Activated T-cell treated with anti-CD3 and anti-CD28 coated beads for 48 hours (primary cell): Measurements from ENCODE around the gene FBXO27.
"Not testable (repeated sequence)": the region's sequence is repeated elsewhere in the genome, so short reads cannot be mapped to it uniquely, and the experiment has no call there.

ENCODE experiments used
- DNase-seq: peaks from one replicate; pipeline ENCODE4 v3.0.0-alpha.2; 2020; ENCODE audit warnings: low read depth

The FBXO27 gene

GRCh38 chr19:39032063-39032918 lies at the start of gene FBXO27:
FBXO27 (minus strand) TSS chr19:39032549; CDS start chr19:39032227, 322 bp downstream.
- no peak for DNase-seq

DNA sequence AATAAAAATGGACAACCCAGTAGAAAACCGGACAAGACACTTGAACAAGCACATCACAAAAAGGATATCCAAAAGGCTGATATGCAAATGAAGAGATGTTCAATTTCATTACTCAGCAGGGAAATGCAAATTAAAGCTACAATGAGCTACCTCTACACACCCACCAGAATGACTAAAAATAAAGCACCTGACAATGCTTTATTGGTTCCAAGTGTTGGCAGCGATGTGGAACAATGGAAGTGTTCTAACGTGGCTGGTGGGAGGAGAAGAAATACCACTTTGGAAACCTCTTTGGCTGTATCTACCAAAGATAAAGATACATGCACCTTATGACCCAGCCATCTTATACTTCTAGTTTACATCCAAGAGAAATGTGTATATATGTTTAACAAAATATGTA lies 48.1 kb upstream of the FBXO27 start:
- no peak for DNase-seq

GRCh38 chr19:39078436-39079200 lies 46.3 kb upstream of the FBXO27 start:
- DNase-seq = no peak

DNA sequence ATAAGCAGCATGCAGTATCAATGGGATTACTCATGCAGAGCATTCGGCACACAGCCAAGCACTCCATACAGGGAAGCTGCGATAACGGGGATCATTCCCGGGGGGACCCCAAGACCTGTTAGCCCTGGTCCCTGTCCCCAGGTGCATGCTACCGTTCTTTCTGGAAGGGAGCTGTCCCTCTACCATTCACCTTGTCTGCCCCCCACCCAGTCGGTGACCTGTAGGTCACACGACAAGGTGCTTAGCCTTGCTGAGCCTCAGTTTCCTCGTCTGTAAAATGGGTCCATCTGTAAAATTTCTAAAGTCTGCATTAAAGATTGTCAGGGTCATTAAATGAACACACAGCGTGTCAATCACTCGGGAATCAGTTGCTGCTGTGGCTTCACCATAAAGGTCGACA lies 45.0 kb upstream of the FBXO27 start:
- no peak for DNase-seq

DNA sequence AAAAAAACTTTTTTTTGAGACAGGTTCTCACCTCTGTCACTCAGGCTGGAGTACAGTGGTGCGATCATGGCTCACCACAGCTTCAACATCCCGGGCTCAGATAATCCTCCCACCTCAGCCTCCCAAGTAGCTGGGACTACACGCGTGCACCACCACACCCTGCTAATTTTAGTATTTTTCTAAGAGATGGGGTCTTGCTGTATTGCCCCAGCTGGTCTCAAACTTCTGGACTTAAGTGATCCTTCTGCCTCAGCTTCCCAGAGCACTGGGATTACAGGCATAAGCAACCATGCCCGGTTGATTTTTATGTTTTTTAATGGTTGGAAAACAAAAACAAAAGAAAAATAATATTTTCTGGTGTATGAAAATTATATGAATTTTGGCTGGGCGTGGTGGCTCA lies 42.6 kb upstream of the FBXO27 start:
- DNase-seq = no peak

- no peak for DNase-seq
Measured at GRCh38 chr19:39074205-39074692, 41.9 kb upstream of the FBXO27 start.

DNA sequence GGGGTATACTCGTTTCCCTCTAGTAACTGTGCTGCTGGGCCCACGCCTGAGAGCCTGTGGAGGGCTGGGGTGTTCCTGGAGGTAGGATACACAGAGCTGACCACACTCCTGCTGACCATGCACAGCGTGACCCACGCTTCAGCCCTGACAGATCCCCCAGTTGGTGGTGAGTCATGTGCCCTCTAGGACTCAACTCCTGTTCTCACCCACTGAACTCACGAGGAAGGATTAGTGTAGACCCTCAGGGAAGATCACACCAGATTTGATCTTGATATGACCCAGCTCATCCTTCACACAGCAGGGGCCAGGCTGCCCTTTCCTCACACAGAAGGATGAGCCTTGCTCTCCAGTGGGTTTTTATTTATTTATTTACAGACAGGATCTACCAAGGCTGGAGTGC lies 38.5 kb upstream of the FBXO27 start:
- no peak for DNase-seq

GRCh38 chr19:39068259-39068658 lies 35.9 kb upstream of the FBXO27 start:
- DNase-seq = not testable (repeated sequence)

- no peak for DNase-seq
Measured at GRCh38 chr19:39067104-39067503, 34.8 kb upstream of the FBXO27 start.

- no peak for DNase-seq
Measured at GRCh38 chr19:39065928-39066327, 33.6 kb upstream of the FBXO27 start.

GRCh38 chr19:39064405-39064804 lies 32.1 kb upstream of the FBXO27 start:
- no peak for DNase-seq

GRCh38 chr19:39060171-39060570 lies 27.8 kb upstream of the FBXO27 start:
- no peak for DNase-seq

- no peak for DNase-seq
Measured at GRCh38 chr19:39059302-39059701, 27.0 kb upstream of the FBXO27 start.

- DNase-seq = no peak
Measured at GRCh38 chr19:39057615-39058014, 25.3 kb upstream of the FBXO27 start.

DNA sequence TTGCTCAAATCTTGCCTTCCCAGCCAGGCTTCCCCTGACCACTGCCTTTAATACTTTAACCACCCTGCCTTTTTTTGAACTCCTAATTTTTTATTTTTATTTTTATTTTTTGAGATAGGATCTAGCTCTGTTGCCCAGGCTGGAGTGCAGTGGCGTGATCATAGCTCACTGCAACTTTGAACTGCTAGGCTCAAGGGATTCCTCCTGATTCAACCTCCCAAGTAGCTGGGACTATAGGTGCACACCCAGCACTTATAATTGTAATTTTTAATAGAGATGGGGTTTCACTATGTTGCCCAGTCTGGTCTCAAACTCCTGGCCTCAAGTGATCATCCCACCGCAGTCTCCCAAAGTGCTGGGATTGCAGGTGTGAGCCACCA lies 21.7 kb upstream of the FBXO27 start:
- DNase-seq = no peak

DNA sequence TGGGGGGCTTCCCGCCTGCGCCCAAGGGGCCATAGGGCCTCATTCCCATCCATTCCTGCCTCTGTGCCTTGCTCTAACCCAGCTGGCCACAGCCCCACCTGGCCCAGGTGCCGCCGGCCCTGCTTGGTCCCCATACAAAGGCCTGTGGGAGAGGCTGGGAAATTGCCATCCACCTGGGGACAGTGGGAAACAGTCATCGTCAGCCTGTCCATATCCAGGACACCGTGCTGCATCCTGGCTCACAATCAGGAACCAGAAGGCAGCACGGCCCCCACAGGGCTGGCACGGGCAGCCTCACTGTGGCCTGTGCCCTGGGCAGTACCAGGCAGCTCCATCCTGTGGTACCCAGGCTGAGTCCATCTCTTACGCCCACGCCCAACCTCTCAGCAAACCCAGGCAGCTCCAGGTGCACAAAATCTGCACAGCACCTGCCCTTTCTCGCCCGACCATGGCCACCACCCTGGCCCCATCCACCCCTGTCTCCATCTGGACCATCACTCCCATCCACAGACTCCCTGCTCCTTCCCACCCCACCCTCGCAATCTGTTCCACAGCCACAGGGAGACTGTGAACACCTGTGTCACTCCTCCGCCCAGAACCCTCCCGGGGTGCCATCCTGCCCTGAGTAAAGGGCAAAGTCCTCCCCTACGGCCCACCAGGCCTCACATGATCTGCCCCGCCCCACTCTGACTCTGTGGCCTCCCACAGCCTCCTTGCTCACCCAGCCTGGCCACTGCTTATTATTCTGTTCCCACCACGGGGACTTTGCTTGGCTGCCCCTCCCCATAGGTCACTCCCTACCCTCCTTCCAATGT lies 21.1 kb upstream of the FBXO27 start:
- no peak for DNase-seq

- no peak for DNase-seq
Measured at GRCh38 chr19:39052846-39053245, 20.5 kb upstream of the FBXO27 start.

- DNase-seq = peak; percentile 60
Measured at GRCh38 chr19:39052243-39052746, 19.9 kb upstream of the FBXO27 start.

DNA sequence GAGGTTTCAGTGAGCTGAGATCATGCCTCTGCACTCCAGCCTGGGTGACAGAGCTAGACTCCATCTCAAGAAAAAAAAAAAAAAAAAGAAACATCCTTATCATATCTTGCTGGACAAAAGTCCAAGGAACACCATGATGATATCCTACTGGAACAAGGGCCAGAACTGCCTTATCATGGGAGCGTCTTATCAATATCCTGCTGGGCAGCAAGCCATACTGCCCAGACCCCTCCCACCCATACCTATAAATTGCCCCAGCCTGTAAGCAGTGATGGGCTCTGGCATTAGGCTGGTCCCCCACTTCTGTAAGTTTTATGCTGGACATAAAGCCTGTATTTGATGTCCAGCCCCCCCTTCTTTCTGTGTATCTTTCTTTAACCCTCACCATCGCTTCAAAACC lies 14.7 kb upstream of the FBXO27 start:
- DNase-seq = no peak

DNA sequence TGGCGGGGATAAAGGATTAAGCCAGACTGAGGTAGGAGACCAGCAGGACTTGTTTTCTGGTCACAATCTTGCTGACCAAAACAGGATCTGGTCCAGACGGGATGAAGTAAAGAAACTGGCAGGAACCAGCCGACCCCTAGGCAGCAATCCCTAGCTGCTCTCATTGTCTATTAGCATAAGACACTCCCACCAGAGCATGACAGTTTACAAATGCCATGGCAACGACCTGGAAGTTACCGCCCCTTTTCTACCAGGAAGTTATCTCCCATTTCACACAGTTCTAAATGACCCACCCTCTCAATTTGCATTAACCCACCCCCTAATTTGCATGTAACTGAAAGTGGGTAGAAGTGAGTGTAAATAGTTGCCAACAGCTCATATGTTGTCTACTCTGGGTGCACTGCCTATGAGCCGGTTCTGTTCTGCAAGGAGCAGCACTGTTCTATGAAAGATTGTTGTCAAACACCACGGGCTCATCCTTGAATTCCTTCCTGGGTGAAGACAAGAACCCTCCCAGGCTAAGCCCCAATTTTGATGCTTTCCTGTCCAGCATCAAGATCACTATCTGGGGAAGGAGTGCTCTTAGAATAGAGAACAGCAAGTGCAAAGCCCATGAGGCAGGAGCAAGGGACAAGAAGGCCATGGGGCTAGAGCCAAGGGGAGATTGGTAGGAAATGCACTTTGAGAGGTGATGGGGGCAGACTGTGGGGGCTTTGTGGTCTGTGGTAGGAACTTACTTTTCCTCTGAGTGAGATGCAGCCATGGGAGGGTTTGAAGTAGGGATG lies 13.9 kb upstream of the FBXO27 start:
- no peak for DNase-seq

GRCh38 chr19:39045506-39045905 lies 13.2 kb upstream of the FBXO27 start:
- DNase-seq = no peak
